ENCODE measurements around the gene POLDIP2.

POLDIP2 gene

GRCh38 chr17:28404812-28405570, 47.7 kb upstream of the POLDIP2 start:
- Histone ChIP-seq H2BK120ac (ENCODE audit: insufficient read depth, low read length, poor library complexity) (no peak overlapping the region), H2BK5ac (ENCODE audit: low read depth, low read length, poor library complexity) (no peak overlapping the region), H3K27ac (ENCODE audit: low read depth, low read length) (no peak overlapping the region), H3K4me2 (ENCODE audit: low read length) (peak overlapping the region; percentile 86), H2BK12ac (ENCODE audit: low read length) (no peak overlapping the region), H3K4ac (ENCODE audit: low read depth, low read length) (no peak overlapping the region), H3K79me2 (ENCODE audit: control insufficient read depth, insufficient read depth, low read length, poor library complexity) (peaks cover 3% of the 10 kb centered on the region), H3K9ac (ENCODE audit: low read length) (no peak overlapping the region), H4K8ac (ENCODE audit: low read depth, low read length) (no peak overlapping the region), H3K14ac (ENCODE audit: low read length) (no peak overlapping the region), H3K27me3 (ENCODE audit: insufficient read depth, low read length) (no peaks in the 10 kb centered on the region), H3K79me1 (ENCODE audit: low read length) (peaks cover 4% of the 10 kb centered on the region), H3K18ac (ENCODE audit: low read length) (no peak overlapping the region), H3K23ac (ENCODE audit: low read length) (no peak overlapping the region), H3K9me3 (ENCODE audit: insufficient read depth, low read depth, low read length) (no peaks in the 10 kb centered on the region), H3K4me3 (ENCODE audit: low read depth, low read length) (peak overlapping the region; percentile 8), H4K91ac (ENCODE audit: low read depth, low read length) (no peak overlapping the region), H3K4me1 (ENCODE audit: control insufficient read depth in 1 of 2, insufficient read depth in 2 of 2, low read length in 2 of 2) (peaks cover 10 to 22% of the 10 kb centered on the region in 2 experiments), H4K12ac (ENCODE audit: low read depth, low read length) (no peak overlapping the region), H2AK5ac (ENCODE audit: low read length) (no peak overlapping the region), H3K36me3 (ENCODE audit: control insufficient read depth in 1 of 2, insufficient read depth in 2 of 2, low read length in 2 of 2) (peaks cover 0 to 2% of the 10 kb centered on the region in 2 experiments), H2AFZ (ENCODE audit: insufficient read depth, low read length, poor library complexity) (no peak overlapping the region)
- DNase-seq: no peak
- WGBS (ENCODE audit: extremely low coverage, insufficient coverage, insufficient read length): no CpG with 5 or more reads among the region's 33 CpGs

GRCh38 chr17:28404461-28404811, 47.1 kb upstream of the POLDIP2 start:
- Histone ChIP-seq H4K8ac (ENCODE audit: low read depth, low read length) (no peak overlapping the region), H4K12ac (ENCODE audit: low read depth, low read length) (no peak overlapping the region), H2AK5ac (ENCODE audit: low read length) (no peak overlapping the region), H3K79me2 (ENCODE audit: control insufficient read depth, insufficient read depth, low read length, poor library complexity) (peaks cover 3% of the 10 kb centered on the region), H3K4ac (ENCODE audit: low read depth, low read length) (no peak overlapping the region), H2AFZ (ENCODE audit: insufficient read depth, low read length, poor library complexity) (no peak overlapping the region), H3K14ac (ENCODE audit: low read length) (no peak overlapping the region), H3K23ac (ENCODE audit: low read length) (no peak overlapping the region), H3K4me2 (ENCODE audit: low read length) (no peak overlapping the region), H3K4me1 (ENCODE audit: control insufficient read depth in 1 of 2, insufficient read depth in 2 of 2, low read length in 2 of 2) (peaks cover 10 to 22% of the 10 kb centered on the region in 2 experiments), H3K27ac (ENCODE audit: low read depth, low read length) (no peak overlapping the region), H3K9me3 (ENCODE audit: insufficient read depth, low read depth, low read length) (no peaks in the 10 kb centered on the region), H2BK120ac (ENCODE audit: insufficient read depth, low read length, poor library complexity) (no peak overlapping the region), H2BK12ac (ENCODE audit: low read length) (no peak overlapping the region), H2BK5ac (ENCODE audit: low read depth, low read length, poor library complexity) (no peak overlapping the region), H3K4me3 (ENCODE audit: low read depth, low read length) (no peak overlapping the region), H3K36me3 (ENCODE audit: control insufficient read depth in 1 of 2, insufficient read depth in 2 of 2, low read length in 2 of 2) (peaks cover 0 to 2% of the 10 kb centered on the region in 2 experiments), H4K91ac (ENCODE audit: low read depth, low read length) (no peak overlapping the region), H3K18ac (ENCODE audit: low read length) (no peak overlapping the region), H3K9ac (ENCODE audit: low read length) (no peak overlapping the region), H3K79me1 (ENCODE audit: low read length) (peaks cover 4% of the 10 kb centered on the region), H3K27me3 (ENCODE audit: insufficient read depth, low read length) (no peaks in the 10 kb centered on the region)
- no peak for DNase-seq
- WGBS (ENCODE audit: extremely low coverage, insufficient coverage, insufficient read length): no CpG with 5 or more reads among the region's 5 CpGs

GRCh38 chr17:28404007-28404406, 46.7 kb upstream of the POLDIP2 start:
- Histone ChIP-seq H3K36me3 (ENCODE audit: control insufficient read depth in 1 of 2, insufficient read depth in 2 of 2, low read length in 2 of 2) (peaks cover 0 to 2% of the 10 kb centered on the region in 2 experiments), H3K27ac (ENCODE audit: low read depth, low read length) (no peak overlapping the region), H3K9me3 (ENCODE audit: insufficient read depth, low read depth, low read length) (no peaks in the 10 kb centered on the region), H2BK5ac (ENCODE audit: low read depth, low read length, poor library complexity) (no peak overlapping the region), H3K79me2 (ENCODE audit: control insufficient read depth, insufficient read depth, low read length, poor library complexity) (peaks cover 3% of the 10 kb centered on the region), H3K18ac (ENCODE audit: low read length) (no peak overlapping the region), H3K4me3 (ENCODE audit: low read depth, low read length) (no peak overlapping the region), H3K4me1 (ENCODE audit: control insufficient read depth in 1 of 2, insufficient read depth in 2 of 2, low read length in 2 of 2) (peaks cover 10 to 22% of the 10 kb centered on the region in 2 experiments), H3K23ac (ENCODE audit: low read length) (no peak overlapping the region), H3K4ac (ENCODE audit: low read depth, low read length) (no peak overlapping the region), H4K91ac (ENCODE audit: low read depth, low read length) (no peak overlapping the region), H3K9ac (ENCODE audit: low read length) (no peak overlapping the region), H3K14ac (ENCODE audit: low read length) (no peak overlapping the region), H2AFZ (ENCODE audit: insufficient read depth, low read length, poor library complexity) (no peak overlapping the region), H3K27me3 (ENCODE audit: insufficient read depth, low read length) (no peaks in the 10 kb centered on the region), H4K8ac (ENCODE audit: low read depth, low read length) (no peak overlapping the region), H2BK120ac (ENCODE audit: insufficient read depth, low read length, poor library complexity) (no peak overlapping the region), H3K79me1 (ENCODE audit: low read length) (peaks cover 4% of the 10 kb centered on the region), H4K12ac (ENCODE audit: low read depth, low read length) (no peak overlapping the region), H2AK5ac (ENCODE audit: low read length) (no peak overlapping the region), H2BK12ac (ENCODE audit: low read length) (no peak overlapping the region), H3K4me2 (ENCODE audit: low read length) (no peak overlapping the region)
- WGBS (ENCODE audit: extremely low coverage, insufficient coverage, insufficient read length): no CpG with 5 or more reads among the region's 2 CpGs
- no peak for DNase-seq

GRCh38 chr17:28402844-28403243, 45.5 kb upstream of the POLDIP2 start:
- no peak overlapping the region for H2BK120ac ChIP-seq (ENCODE audit: insufficient read depth, low read length, poor library complexity)
- no peak overlapping the region for H3K4ac ChIP-seq (ENCODE audit: low read depth, low read length)
- no peak overlapping the region for H3K18ac ChIP-seq (ENCODE audit: low read length)
- H3K79me2 ChIP-seq (ENCODE audit: control insufficient read depth, insufficient read depth, low read length, poor library complexity): peaks cover 3% of the 10 kb centered on the region
- peaks cover 4% of the 10 kb centered on the region for H3K79me1 ChIP-seq (ENCODE audit: low read length)
- H2BK12ac ChIP-seq (ENCODE audit: low read length): no peak overlapping the region
- DNase-seq: no peak
- H2BK5ac ChIP-seq (ENCODE audit: low read depth, low read length, poor library complexity): no peak overlapping the region
- H3K36me3 ChIP-seq (ENCODE audit: control insufficient read depth in 1 of 2, insufficient read depth in 2 of 2, low read length in 2 of 2): peaks cover 0 to 2% of the 10 kb centered on the region in 2 experiments
- WGBS (ENCODE audit: extremely low coverage, insufficient coverage, insufficient read length): no CpG with 5 or more reads among the region's 6 CpGs
- no peak overlapping the region for H3K27ac ChIP-seq (ENCODE audit: low read depth, low read length)
- no peaks in the 10 kb centered on the region for H3K9me3 ChIP-seq (ENCODE audit: insufficient read depth, low read depth, low read length)
- no peak overlapping the region for H2AK5ac ChIP-seq (ENCODE audit: low read length)
- H3K4me3 ChIP-seq (ENCODE audit: low read depth, low read length): no peak overlapping the region
- H3K4me1 ChIP-seq (ENCODE audit: control insufficient read depth in 1 of 2, insufficient read depth in 2 of 2, low read length in 2 of 2): peaks cover 13 to 22% of the 10 kb centered on the region in 2 experiments
- H4K8ac ChIP-seq (ENCODE audit: low read depth, low read length): no peak overlapping the region
- no peak overlapping the region for H4K91ac ChIP-seq (ENCODE audit: low read depth, low read length)
- no peaks in the 10 kb centered on the region for H3K27me3 ChIP-seq (ENCODE audit: insufficient read depth, low read length)
- H4K12ac ChIP-seq (ENCODE audit: low read depth, low read length): no peak overlapping the region
- no peak overlapping the region for H2AFZ ChIP-seq (ENCODE audit: insufficient read depth, low read length, poor library complexity)
- H3K9ac ChIP-seq (ENCODE audit: low read length): no peak overlapping the region
- H3K23ac ChIP-seq (ENCODE audit: low read length): no peak overlapping the region
- H3K4me2 ChIP-seq (ENCODE audit: low read length): no peak overlapping the region
- no peak overlapping the region for H3K14ac ChIP-seq (ENCODE audit: low read length)

Data from trophoblast cell (in vitro differentiated cells and primary cell).